ENCODE results near the gene FOXA3. TPM values are rescaled to one million over a fixed set of nuclear protein-coding genes. Genes with fewer than 3 reads are reported as not detected.

Gene FOXA3
- total and polyA plus RNA-seq, 2 donors (not counting 3 experiments of a cell fraction or from before 2014, with no cell fraction given), result 0.06 TPM; not detected in 1

DNA sequence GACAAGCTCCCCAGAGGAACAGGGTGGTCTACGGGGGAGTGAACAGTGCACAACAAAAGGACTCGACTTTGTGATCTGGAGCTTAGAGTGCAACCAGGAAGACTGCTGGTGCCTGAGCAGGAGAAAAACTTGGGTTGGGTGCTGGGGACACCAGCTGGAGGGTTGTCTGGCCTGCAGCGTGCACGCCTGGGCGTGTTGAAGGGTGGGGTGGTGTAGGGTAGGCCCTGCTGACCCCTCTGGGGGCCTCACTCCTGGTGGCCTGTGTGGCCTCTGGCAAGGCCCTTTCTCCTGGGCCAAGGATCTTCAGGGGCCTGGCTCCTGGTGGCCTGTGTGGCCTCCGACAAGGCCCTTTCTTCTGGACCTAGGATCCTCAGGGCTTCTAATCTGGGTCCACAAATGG is 44.4 kb upstream of the FOXA3 start:
- H3K9me3 ChIP-seq (replicated peaks; ENCODE audit: control insufficient read depth, insufficient read depth, low read length), result no peaks in the 10 kb centered on the region
- dilution Hi-C loops (cut with MboI; ENCODE audit: extremely low pct_ligation_motif_present, low sequenced_read_pairs), result no loop called here
- intact Hi-C loops (cut with micrococcal nuclease), result loop anchor here (5.0 kb wide), 1 partner anchor 178 kb away; the partner anchor contains the start of gene CCDC61
- H3K36me3 ChIP-seq (ENCODE audit: control insufficient read depth in 2 of 2, extremely low read depth in 1 of 2, insufficient read depth in 2 of 2, low read length in 2 of 2), result peaks cover 7 to 16% of the 10 kb centered on the region in 2 experiments
- peak overlapping the region; percentile 58 for H3K27ac ChIP-seq (ENCODE audit: insufficient read depth, low read depth, low read length)
- H3K9ac ChIP-seq (replicated peaks; ENCODE audit: extremely low read depth, insufficient read depth, low read length), result no peak overlapping the region
- no peaks in the 10 kb centered on the region for H4K20me1 ChIP-seq (replicated peaks; ENCODE audit: control insufficient read depth, extremely low read depth, insufficient read depth, low read length)
- H3K27me3 ChIP-seq (ENCODE audit: control insufficient read depth in 2 of 2, insufficient read depth in 2 of 2, low read length in 2 of 2), result no peaks in the 10 kb centered on the region
- TF ChIP-seq FOS (IDR thresholded peaks at IDR 0.05; ENCODE audit: borderline replicate concordance, insufficient read depth, low read length), result no peak
- TF ChIP-seq EZH2 (IDR thresholded peaks at IDR 0.05; ENCODE audit: borderline replicate concordance, low read depth, low read length, severe bottlenecking), result no peak
- TF ChIP-seq POLR2A (IDR thresholded peaks at IDR 0.05; ENCODE audit: low read depth, low read length), result no peak
- no peak for TF ChIP-seq JUN (IDR thresholded peaks at IDR 0.05; ENCODE audit: borderline replicate concordance, insufficient read depth, insufficient read length, low read depth)
- TF ChIP-seq MAX (IDR thresholded peaks at IDR 0.05; ENCODE audit: insufficient read depth, insufficient read length), result no peak
- TF ChIP-seq POLR2AphosphoS5 (IDR thresholded peaks at IDR 0.05; ENCODE audit: insufficient read depth, low read depth, low read length), result no peak
- TF ChIP-seq MYC (IDR thresholded peaks at IDR 0.05; ENCODE audit: low read depth, low read length), result no peak
- TF ChIP-seq GATA2 (IDR thresholded peaks at IDR 0.05; ENCODE audit: insufficient read depth, insufficient read length, low read depth, low read length), result no peak
- TF ChIP-seq, protein P1, sequence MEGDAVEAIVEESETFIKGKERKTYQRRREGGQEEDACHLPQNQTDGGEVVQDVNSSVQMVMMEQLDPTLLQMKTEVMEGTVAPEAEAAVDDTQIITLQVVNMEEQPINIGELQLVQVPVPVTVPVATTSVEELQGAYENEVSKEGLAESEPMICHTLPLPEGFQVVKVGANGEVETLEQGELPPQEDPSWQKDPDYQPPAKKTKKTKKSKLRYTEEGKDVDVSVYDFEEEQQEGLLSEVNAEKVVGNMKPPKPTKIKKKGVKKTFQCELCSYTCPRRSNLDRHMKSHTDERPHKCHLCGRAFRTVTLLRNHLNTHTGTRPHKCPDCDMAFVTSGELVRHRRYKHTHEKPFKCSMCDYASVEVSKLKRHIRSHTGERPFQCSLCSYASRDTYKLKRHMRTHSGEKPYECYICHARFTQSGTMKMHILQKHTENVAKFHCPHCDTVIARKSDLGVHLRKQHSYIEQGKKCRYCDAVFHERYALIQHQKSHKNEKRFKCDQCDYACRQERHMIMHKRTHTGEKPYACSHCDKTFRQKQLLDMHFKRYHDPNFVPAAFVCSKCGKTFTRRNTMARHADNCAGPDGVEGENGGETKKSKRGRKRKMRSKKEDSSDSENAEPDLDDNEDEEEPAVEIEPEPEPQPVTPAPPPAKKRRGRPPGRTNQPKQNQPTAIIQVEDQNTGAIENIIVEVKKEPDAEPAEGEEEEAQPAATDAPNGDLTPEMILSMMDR (IDR thresholded peaks at IDR 0.05; ENCODE audit: extremely low read depth in 1 of 2, insufficient read depth in 1 of 2, low read depth in 1 of 2, low read length in 2 of 2), result no peak
- no peak overlapping the region for H3K4me2 ChIP-seq (ENCODE audit: insufficient read depth, low read length)
- CTCF ChIA-PET, result interaction anchor here (0.9 to 2.4 kb wide), 3 partner anchors 20 to 50 kb away, joined by 3 to 12 read pairs (median 7); partner anchors contain the start of genes SIX5 and SYMPK
- H3K79me2 ChIP-seq (ENCODE audit: control insufficient read depth, insufficient read depth, low read length), result no peaks in the 10 kb centered on the region
- H3K9me1 ChIP-seq (replicated peaks; ENCODE audit: control insufficient read depth, extremely low read depth, insufficient read depth, low read length), result no peaks in the 10 kb centered on the region
- BruUV-seq (replicated peaks), result no TSS peak
- DNase-seq (ENCODE audit: low read depth, low spot score) (no peak), FAIRE-seq (no peak)
- POLR2A ChIA-PET, result interaction anchor here (0.5 kb wide), 1 partner anchor 50 kb away, joined by 6 read pairs; no protein-coding TSS in a partner anchor
- H2AFZ ChIP-seq (ENCODE audit: low read depth, low read length), result no peak overlapping the region
- H3K4me3 ChIP-seq (replicated peaks in 1 of 3; ENCODE audit: insufficient read depth in 1 of 3, low read depth in 1 of 3, low read length in 3 of 3), result no peak overlapping the region
- peaks cover 22% of the 10 kb centered on the region for H3K4me1 ChIP-seq (ENCODE audit: control insufficient read depth, extremely low read depth, insufficient read depth, low read length)
